HUES48 (cell line): ENCODE data around the gene NKAIN4.

Experiments used
- H3K27ac ChIP-seq: one replicate; pipeline ENCODE4 v1.7.0; 2013; ENCODE audit warnings: low read depth, low read length, inconsistent platforms
- H3K27me3 ChIP-seq: 2 replicates; pipeline ENCODE4 v1.6.1; 2013; ENCODE audit warnings: mild to moderate bottlenecking, low read length; ENCODE audit not compliant: control insufficient read depth, insufficient read depth
- H3K36me3 ChIP-seq: 2 replicates; pipeline ENCODE4 v1.6.1; 2013; ENCODE audit warnings: low read length; ENCODE audit not compliant: control insufficient read depth, insufficient read depth
- H3K4me1 ChIP-seq: 2 replicates; pipeline ENCODE4 v1.6.1; 2013; ENCODE audit warnings: mild to moderate bottlenecking, low read length; ENCODE audit not compliant: control insufficient read depth, insufficient read depth
- H3K4me3 ChIP-seq: 2 replicates; pipeline ENCODE4 v1.5.1; 2013; ENCODE audit warnings: mild to moderate bottlenecking, low read depth, low read length
- H3K9ac ChIP-seq: 2 replicates; pipeline ENCODE4 v1.6.1; 2013; ENCODE audit warnings: mild to moderate bottlenecking, low read depth, low read length, moderate library complexity
- H3K9me3 ChIP-seq: 2 replicates; pipeline ENCODE4 v1.6.1; 2013; ENCODE audit warnings: low read length; ENCODE audit not compliant: control insufficient read depth, insufficient read depth

Gene NKAIN4

DNA sequence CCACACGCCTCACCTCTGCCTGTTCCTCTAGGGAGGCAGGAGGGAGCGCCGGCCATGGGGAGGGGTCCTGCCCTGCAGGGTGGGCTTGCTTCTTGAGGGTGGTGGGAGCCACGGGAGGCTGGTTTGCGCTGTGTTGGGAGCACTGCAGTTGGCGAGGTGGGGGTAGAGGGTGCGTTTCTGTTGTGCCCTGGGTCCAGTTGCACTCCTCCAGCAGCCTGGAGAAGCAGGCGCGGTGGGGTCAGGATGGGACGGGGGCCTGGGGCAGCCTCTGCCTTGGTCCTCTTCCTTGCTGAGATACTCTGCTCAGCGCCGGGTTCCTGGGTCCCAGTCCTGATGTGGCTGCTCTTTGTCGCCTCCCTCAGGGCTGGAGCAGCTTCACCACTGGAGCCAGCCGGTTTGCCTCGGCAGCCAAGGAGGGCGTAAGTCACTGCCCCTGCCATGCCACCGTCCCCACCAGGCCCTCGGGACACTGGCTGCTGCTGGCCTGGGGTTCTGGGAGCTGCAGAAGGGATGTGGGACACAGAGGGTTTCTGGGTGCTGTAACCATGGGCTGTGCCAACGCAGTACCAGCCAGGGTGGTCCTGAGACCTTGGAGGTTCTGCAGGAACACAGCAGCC lies 26.8 kb upstream of the NKAIN4 start:
- Histone ChIP-seq H3K9ac (no peak overlapping the region), H3K36me3 (peaks cover 89% of the 10 kb centered on the region), H3K9me3 (no peaks in the 10 kb centered on the region), H3K27ac (no peak overlapping the region), H3K27me3 (no peaks in the 10 kb centered on the region), H3K4me3 (no peak overlapping the region), H3K4me1 (no peaks in the 10 kb centered on the region)

DNA sequence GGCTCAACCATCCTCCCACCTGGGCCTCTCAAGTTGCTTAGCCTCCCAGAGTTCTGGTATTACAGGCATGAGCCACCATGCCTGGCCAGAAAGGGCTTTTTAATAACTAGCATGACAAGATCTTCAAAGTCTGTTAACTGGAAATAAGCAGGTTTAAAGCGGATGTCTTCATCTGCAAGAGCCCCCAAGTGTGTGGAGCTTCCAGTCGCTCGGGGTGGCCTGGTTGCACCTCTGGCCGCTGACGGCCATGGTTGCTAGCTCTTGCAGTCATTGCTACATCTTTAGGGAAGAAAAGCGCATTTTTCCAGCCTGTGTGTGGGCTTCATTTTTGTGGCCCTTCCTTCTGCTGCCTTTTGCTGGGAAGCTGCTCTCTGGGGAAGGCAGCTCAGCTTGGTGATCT lies 26.1 kb upstream of the NKAIN4 start:
- Histone ChIP-seq H3K4me3 (no peak overlapping the region), H3K27ac (no peak overlapping the region), H3K4me1 (no peaks in the 10 kb centered on the region), H3K9ac (no peak overlapping the region), H3K9me3 (no peaks in the 10 kb centered on the region), H3K27me3 (no peaks in the 10 kb centered on the region), H3K36me3 (peaks cover 88% of the 10 kb centered on the region)

DNA sequence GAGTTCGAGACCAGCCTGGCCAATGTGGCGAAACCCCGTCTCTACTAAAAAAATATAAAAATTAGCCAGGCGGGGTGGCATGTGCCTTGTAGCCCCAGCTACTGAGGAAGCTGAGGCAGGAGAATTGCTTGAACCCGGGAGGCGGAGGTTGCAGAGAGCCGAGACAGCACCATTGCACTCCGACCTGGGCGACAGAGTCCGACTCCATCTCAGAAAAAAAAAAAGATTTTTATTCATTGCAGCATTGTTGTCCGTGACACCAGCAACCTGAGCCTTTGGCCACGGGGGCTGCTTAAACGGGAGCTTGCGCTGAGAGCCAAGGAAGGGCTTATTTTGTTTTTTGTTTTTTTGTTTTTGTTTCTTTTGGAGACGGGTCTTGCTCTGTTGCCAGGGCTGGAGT lies 25.7 kb upstream of the NKAIN4 start:
- peaks cover 86% of the 10 kb centered on the region for H3K36me3 ChIP-seq
- no peaks in the 10 kb centered on the region for H3K9me3 ChIP-seq

DNA sequence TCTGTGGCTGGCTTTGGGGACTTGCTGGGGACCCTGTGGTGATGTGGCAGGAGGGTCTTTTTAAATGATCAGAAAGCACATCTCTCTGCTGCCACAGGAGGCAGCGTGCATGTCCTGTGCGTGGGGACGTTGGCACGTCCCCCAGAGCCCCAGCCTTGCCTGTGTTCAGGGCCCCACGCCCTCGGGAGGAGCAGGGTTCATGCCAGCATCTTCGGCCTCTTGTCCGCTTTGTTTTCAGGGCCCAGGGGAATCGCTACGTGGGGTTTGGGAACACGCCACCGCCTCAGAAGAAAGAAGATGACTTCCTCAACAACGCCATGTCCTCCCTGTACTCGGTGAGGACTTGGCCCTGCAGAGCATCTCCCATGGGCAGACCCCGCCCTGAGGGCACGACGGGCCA lies 24.4 kb upstream of the NKAIN4 start:
- no peaks in the 10 kb centered on the region for H3K9me3 ChIP-seq
- no peak overlapping the region for H3K9ac ChIP-seq
- no peak overlapping the region for H3K4me3 ChIP-seq
- H3K4me1 ChIP-seq = 0 out of 2 replicates have a peak, but pooled peaks cover 3% of the 10 kb centered on the region
- no peak overlapping the region for H3K27ac ChIP-seq
- no peaks in the 10 kb centered on the region for H3K27me3 ChIP-seq
- peaks cover 80% of the 10 kb centered on the region for H3K36me3 ChIP-seq

More for the DNA sequence above, 25.7 kb upstream of the NKAIN4 start:
- Histone ChIP-seq H3K27ac (no peak overlapping the region), H3K9ac (no peak overlapping the region), H3K4me3 (no peak overlapping the region), H3K4me1 (no peaks in the 10 kb centered on the region), H3K27me3 (no peaks in the 10 kb centered on the region)

DNA sequence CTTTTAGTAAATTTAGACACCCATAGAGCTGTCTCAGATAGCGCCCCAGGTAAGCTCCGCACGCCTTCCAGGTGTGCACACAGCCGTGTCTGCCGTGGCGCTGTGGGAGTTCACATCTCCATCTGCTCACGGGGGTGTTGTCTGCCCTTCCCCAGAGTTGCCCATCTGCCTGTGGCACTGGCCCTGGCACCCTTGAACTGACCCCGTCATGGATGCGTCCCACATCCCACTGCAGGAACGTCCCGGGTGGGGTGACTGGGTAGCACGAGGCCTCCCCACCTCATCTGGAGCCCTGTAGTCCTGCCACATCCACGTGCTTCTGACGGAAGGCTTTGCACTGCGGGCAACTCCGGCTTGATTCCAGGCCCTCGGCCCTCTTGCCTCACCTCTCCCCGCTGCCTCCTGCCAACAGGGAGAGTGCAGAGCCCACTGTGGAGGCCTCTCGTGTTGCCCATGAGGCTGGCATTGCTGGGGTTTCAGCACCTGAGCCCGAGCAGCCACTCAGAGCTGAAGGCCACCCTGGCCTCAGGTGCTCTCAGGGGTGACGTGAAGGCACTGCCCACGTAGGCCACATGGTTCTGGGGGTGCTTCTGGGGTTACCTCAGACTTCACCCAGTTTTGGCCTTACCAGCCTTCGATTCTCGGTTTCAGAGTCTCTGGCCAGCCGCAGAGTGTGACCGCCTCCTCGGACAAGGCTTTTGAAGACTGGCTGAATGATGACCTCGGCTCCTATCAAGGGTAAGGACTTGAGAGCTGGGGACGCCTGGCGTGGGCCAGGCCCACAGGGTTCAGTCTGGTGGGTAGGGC lies 23.4 kb upstream of the NKAIN4 start:
- Histone ChIP-seq H3K9ac (no peak overlapping the region), H3K4me3 (no peak overlapping the region), H3K36me3 (peaks cover 70% of the 10 kb centered on the region), H3K27me3 (no peaks in the 10 kb centered on the region), H3K9me3 (no peaks in the 10 kb centered on the region), H3K27ac (no peak overlapping the region), H3K4me1 (0 out of 2 replicates have a peak, but pooled peaks cover 4% of the 10 kb centered on the region)

DNA sequence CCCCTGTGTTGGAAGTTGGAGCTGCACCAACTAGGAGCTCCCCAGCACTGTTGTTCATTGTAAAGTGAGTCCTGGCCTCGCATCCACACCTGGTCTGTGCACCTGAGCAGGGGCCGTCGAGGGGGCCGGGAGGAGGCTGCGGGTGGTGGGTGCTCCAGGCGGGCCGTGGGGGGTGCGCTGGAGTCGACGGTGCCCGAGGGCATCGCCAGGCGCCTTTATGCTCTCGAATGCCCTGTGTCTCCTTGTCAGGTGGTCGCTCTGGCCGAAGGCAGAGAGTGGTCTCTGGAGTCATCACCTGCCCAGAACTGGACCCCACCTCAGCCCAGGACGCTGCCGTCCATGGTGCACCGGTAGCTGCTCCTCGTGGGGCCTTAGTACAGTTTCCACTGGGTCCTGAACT lies 22.7 kb upstream of the NKAIN4 start:
- no peak overlapping the region for H3K9ac ChIP-seq

DNA sequence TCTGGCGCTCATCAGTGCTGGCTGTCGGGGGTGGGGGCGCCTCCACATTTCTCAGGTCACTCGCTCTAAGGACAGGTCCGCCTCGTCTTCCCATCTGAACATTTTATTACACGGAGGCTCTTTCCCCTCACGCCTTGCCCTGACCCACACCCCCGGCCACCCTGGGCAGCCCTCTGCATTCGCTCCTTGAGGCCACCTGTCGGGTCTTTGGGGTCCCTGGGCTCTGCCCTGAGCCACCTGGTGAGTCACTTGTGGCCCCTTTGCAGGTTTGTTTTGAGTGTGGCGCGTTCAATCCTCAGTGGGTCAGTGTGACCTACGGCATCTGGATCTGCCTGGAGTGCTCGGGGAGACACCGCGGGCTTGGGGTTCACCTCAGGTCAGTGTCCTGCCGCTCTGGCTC lies 21.6 kb upstream of the NKAIN4 start:
- H3K4me1 ChIP-seq = 0 out of 2 replicates have a peak, but pooled peaks cover 4% of the 10 kb centered on the region
- H3K27ac ChIP-seq = no peak overlapping the region
- H3K9ac ChIP-seq = no peak overlapping the region
- H3K4me3 ChIP-seq = no peak overlapping the region
- no peaks in the 10 kb centered on the region for H3K9me3 ChIP-seq
- H3K36me3 ChIP-seq = peaks cover 55% of the 10 kb centered on the region
- H3K27me3 ChIP-seq = no peaks in the 10 kb centered on the region

More for the DNA sequence above, 22.7 kb upstream of the NKAIN4 start:
- 0 out of 2 replicates have a peak, but pooled peaks cover 4% of the 10 kb centered on the region for H3K4me1 ChIP-seq
- H3K27ac ChIP-seq = no peak overlapping the region
- H3K9me3 ChIP-seq = no peaks in the 10 kb centered on the region
- H3K27me3 ChIP-seq = no peaks in the 10 kb centered on the region
- H3K36me3 ChIP-seq = peaks cover 64% of the 10 kb centered on the region
- H3K4me3 ChIP-seq = no peak overlapping the region

DNA sequence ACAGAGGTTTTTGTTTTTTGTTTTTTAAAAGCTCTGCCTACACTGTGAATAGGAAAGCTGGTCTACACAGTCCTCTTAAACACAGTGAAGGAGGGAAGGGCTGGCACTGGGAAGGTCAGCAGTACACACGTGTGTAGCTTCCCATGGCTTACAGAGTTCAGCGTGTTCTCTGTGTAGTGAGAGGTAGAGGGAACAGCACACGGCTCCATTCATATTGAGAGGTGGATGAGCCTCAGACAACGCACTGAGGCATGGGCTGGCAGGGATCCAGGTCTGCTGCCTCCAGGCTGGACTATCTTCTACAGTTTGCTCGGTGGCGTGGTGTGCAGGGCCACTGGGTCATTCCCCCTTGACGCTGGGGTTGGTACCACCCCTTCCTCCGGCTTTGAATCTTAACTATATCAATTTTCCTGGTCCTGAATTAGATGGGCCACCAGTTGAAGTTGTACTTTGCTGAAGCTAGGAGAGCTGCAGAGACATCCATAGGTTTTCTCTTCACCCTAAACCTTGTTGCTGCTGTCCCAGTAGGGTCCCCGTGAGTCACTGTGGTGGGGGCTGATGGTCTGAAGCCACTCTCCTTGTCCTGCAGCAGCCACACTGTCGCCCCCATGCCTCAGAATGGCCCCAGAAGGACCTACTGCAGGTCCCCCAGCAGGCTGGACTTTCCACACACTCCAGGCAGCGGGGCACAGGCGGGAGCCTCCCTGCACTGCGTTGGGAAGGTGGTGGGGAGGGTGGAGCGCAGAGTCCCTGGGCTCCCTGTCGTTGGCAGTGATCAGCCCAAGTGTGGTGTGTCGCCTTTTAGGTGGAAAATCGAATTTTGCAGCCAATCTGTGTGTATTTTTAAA lies 20.3 kb upstream of the NKAIN4 start:
- 0 out of 2 replicates have a peak, but pooled peaks cover 4% of the 10 kb centered on the region for H3K4me1 ChIP-seq
- H3K9ac ChIP-seq = no peak overlapping the region
- no peaks in the 10 kb centered on the region for H3K9me3 ChIP-seq
- no peak overlapping the region for H3K27ac ChIP-seq
- H3K36me3 ChIP-seq = peaks cover 45% of the 10 kb centered on the region
- H3K4me3 ChIP-seq = no peak overlapping the region
- H3K27me3 ChIP-seq = no peaks in the 10 kb centered on the region

DNA sequence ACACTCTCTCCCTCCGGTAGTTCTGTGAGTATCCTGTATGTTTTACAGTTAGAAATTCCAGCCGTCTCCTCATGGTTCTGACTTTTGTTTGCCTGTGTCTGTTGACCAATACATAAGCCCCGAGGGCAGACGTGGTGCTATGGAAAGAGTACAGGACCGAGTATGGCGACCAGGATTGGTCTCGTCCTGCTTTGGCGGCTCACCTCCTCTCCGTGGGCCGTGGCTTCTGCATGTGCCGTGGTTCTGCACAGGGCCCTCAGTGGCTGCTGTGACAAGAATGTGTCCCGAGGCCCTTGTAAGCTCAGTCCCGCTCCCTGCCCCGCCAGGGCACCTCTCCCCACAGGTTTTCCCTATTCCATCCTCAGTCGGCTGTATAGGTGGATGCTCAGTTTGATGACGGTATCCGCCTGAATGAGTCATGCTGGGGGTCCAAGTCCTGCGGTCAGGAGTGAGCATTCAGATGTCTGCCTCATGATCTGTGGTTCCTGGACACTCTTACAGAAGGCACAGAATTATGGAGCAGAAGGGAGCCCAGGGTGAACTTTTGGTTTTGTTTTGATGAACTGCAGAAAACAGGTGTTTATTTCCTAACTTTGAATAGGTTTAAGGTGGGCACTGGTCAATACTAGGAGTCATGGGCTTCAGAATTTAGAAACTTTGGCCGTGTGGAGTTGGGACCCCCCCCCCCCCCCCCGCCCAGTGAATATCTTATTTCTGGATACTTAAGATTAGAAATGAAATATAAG lies 19.5 kb upstream of the NKAIN4 start:
- Histone ChIP-seq H3K4me3 (peak overlapping the region; percentile 84), H3K36me3 (peaks cover 38% of the 10 kb centered on the region), H3K27ac (no peak overlapping the region), H3K9me3 (no peaks in the 10 kb centered on the region), H3K9ac (no peak overlapping the region), H3K4me1 (0 out of 2 replicates have a peak, but pooled peaks cover 4% of the 10 kb centered on the region), H3K27me3 (no peaks in the 10 kb centered on the region)

DNA sequence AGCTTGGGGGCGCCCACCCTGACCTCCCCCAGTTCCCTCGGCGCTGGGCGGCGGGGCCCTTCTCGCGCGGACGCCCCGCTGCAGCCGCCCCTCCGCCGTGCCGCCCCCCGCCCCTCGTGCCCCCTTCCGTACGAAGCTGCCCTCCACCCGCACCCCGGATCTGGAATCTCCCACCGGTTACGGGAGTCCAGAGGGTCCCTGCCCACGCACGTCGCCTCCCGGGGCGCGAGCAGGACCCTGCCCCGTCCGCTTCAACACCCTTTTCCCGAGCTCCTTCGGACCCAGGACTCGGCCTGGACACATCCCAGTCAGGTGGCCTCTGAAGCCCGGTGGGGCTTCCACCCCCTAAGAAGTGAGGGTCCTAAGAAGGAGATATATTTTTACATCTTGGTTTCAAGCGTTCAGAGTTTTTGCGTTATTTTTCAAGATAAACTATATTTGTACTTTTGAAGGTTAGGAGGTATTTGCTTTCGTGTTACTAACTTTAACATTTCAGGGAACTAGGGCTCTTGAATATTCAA lies 18.9 kb upstream of the NKAIN4 start:
- peaks cover 31% of the 10 kb centered on the region for H3K36me3 ChIP-seq
- no peaks in the 10 kb centered on the region for H3K27me3 ChIP-seq
- 0 out of 2 replicates have a peak, but pooled peaks cover 4% of the 10 kb centered on the region for H3K4me1 ChIP-seq
- H3K9ac ChIP-seq = peak overlapping the region; percentile 63; the same call in 1 of the 2 replicates
- peak overlapping the region; percentile 84 for H3K4me3 ChIP-seq
- peak overlapping the region; percentile 42 for H3K27ac ChIP-seq
- H3K9me3 ChIP-seq = no peaks in the 10 kb centered on the region
